DOHH2 (cell line): Measurements from ENCODE around the gene ESPL1.
A peak's percentile ranks its signal among the peaks of the same experiment; 100 is the strongest.

ENCODE experiments used
- H3F3A ChIP-seq: fragments of 200-600 bp; sonication (generic), shearing (Covaris generic); 2 replicates; pipeline ENCODE4 v1.6.0; 2016; ENCODE audit warnings: antibody characterized with exemption, mild to moderate bottlenecking; ENCODE audit not compliant: control insufficient read depth, insufficient read depth
- H3K27ac ChIP-seq: fragments of 200-600 bp; sonication (generic); 2 replicates; pipeline ENCODE4 v1.5.1; 2014; ENCODE audit warnings: low read depth, mild to moderate bottlenecking, low read length, moderate library complexity
- H3K27me3 ChIP-seq: fragments of 200-600 bp; sonication (generic); 2 replicates; pipeline ENCODE4 v1.6.1; 2014; ENCODE audit warnings: mild to moderate bottlenecking, low read length, mixed read lengths; ENCODE audit not compliant: control insufficient read depth
- H3K36me3 ChIP-seq: fragments of 200-600 bp; sonication (generic); 2 replicates; pipeline ENCODE4 v1.6.1; 2014; ENCODE audit warnings: mild to moderate bottlenecking, low read length, moderate library complexity, mixed read lengths; ENCODE audit not compliant: control insufficient read depth
- H3K4me1 ChIP-seq: fragments of 200-600 bp; sonication (generic); 2 replicates; pipeline ENCODE4 v1.6.1; 2014; ENCODE audit warnings: mild to moderate bottlenecking, low read length, mixed read lengths; ENCODE audit not compliant: control insufficient read depth
- H3K4me2 ChIP-seq: fragments of 200-600 bp; sonication (generic); 2 replicates; pipeline ENCODE4 v1.6.0; 2014; ENCODE audit warnings: mild to moderate bottlenecking, low read length, moderate library complexity
- H3K4me3 ChIP-seq: fragments of 200-600 bp; sonication (generic); 2 replicates; pipeline ENCODE4 v1.5.1; 2014; ENCODE audit warnings: mild to moderate bottlenecking, low read length, mixed read lengths
- H3K79me2 ChIP-seq: fragments of 200-600 bp; sonication (generic); 2 replicates; pipeline ENCODE4 v1.6.1; 2014; ENCODE audit warnings: mild to moderate bottlenecking, low read length, mixed read lengths; ENCODE audit not compliant: control insufficient read depth
- H3K9me2 ChIP-seq: fragments of 200-600 bp; sonication (generic); replicated peaks from 2 replicates; pipeline ENCODE4 v1.6.1; 2014; ENCODE audit warnings: mild to moderate bottlenecking, low read length, mixed read lengths; ENCODE audit not compliant: control insufficient read depth
- H3K9me3 ChIP-seq: fragments of 200-600 bp; sonication (generic); 2 replicates; pipeline ENCODE4 v1.6.1; 2014; ENCODE audit warnings: antibody characterized with exemption, low read length, mixed read lengths; ENCODE audit not compliant: control insufficient read depth, insufficient read depth
- H4K20me1 ChIP-seq: fragments of 200-600 bp; sonication (generic); 2 replicates; pipeline ENCODE4 v1.6.0; 2014; ENCODE audit warnings: low read depth, mild to moderate bottlenecking, antibody characterized with exemption, low read length, moderate library complexity; ENCODE audit not compliant: control insufficient read depth, insufficient read depth
- CTCF ChIP-seq: fragments of 200-600 bp; sonication (generic); IDR thresholded peaks from one replicate; pipeline ENCODE4 v1.5.1; 2014; ENCODE audit warnings: antibody characterized with exemption, mild to moderate bottlenecking, low read depth, low read length; ENCODE audit not compliant: poor library complexity, severe bottlenecking
- EZH2phosphoT487 ChIP-seq: fragments of 200-600 bp; sonication (generic); IDR thresholded peaks from 2 replicates; pipeline ENCODE4 v1.6.1; 2017; ENCODE audit warnings: borderline replicate concordance, mild to moderate bottlenecking, antibody characterized with exemption, low read length, moderate library complexity, mixed read lengths

Gene ESPL1

GRCh38 chr12:53244337-53244736 lies 23.8 kb upstream of the ESPL1 start:
- H3K27ac ChIP-seq = no peak overlapping the region
- TF ChIP-seq EZH2phosphoT487 = no peak
- no peak for TF ChIP-seq CTCF

GRCh38 chr12:53245286-53245685 lies 22.8 kb upstream of the ESPL1 start:
- H3K9me3 ChIP-seq = no peaks in the 10 kb centered on the region
- H3F3A ChIP-seq = no peaks in the 10 kb centered on the region; the same call in 1 of the 2 replicates
- H3K9me2 ChIP-seq = no peaks in the 10 kb centered on the region
- no peak overlapping the region for H3K4me2 ChIP-seq
- H3K36me3 ChIP-seq = no peaks in the 10 kb centered on the region
- H3K27ac ChIP-seq = no peak overlapping the region
- H3K79me2 ChIP-seq = no peaks in the 10 kb centered on the region
- H3K4me1 ChIP-seq = peaks cover 8% of the 10 kb centered on the region
- no peak overlapping the region for H3K4me3 ChIP-seq
- no peak for TF ChIP-seq CTCF
- peaks cover 10% of the 10 kb centered on the region for H3K27me3 ChIP-seq
- no peaks in the 10 kb centered on the region for H4K20me1 ChIP-seq

More at GRCh38 chr12:53244337-53244736, 23.8 kb upstream of the ESPL1 start:
- H3K36me3 ChIP-seq = no peaks in the 10 kb centered on the region
- H3K4me2 ChIP-seq = no peak overlapping the region
- H3K4me3 ChIP-seq = no peak overlapping the region
- H4K20me1 ChIP-seq = no peaks in the 10 kb centered on the region
- peaks cover 8% of the 10 kb centered on the region for H3K4me1 ChIP-seq
- H3K79me2 ChIP-seq = no peaks in the 10 kb centered on the region
- H3K9me2 ChIP-seq = no peaks in the 10 kb centered on the region
- H3F3A ChIP-seq = no peaks in the 10 kb centered on the region
- H3K27me3 ChIP-seq = peaks cover 17% of the 10 kb centered on the region
- no peaks in the 10 kb centered on the region for H3K9me3 ChIP-seq

GRCh38 chr12:53251477-53252348 lies 16.4 kb upstream of the ESPL1 start:
- H3K27ac ChIP-seq = peak overlapping the region; percentile 39; the same call in 1 of the 2 replicates

More at GRCh38 chr12:53251477-53252348, 16.4 kb upstream of the ESPL1 start:
- Histone ChIP-seq H3K27me3 (no peaks in the 10 kb centered on the region), H4K20me1 (no peaks in the 10 kb centered on the region), H3K79me2 (peaks cover 36% of the 10 kb centered on the region), H3K4me1 (peaks cover 45% of the 10 kb centered on the region), H3K9me2 (no peaks in the 10 kb centered on the region), H3K36me3 (peaks cover 21% of the 10 kb centered on the region), H3K4me2 (peak overlapping the region; percentile 100), H3K9me3 (no peaks in the 10 kb centered on the region), H3K4me3 (peak overlapping the region; percentile 99), H3F3A (peaks cover 7% of the 10 kb centered on the region)
- TF ChIP-seq EZH2phosphoT487 = no peak
- peak; percentile 62 for TF ChIP-seq CTCF
